Measurements from ENCODE around the gene PRKG1. TPM values are rescaled to one million over a fixed set of nuclear protein-coding genes. Genes with fewer than 3 reads are reported as not detected.

Gene PRKG1
- total RNA-seq, 4 donors from 2014 or later = 0.63 to 4.3 (median 2.1) TPM

GRCh38 chr10:51406581-51406980 lies 332.3 kb downstream of the PRKG1 start:
- no peak overlapping the region for H3K4me3 ChIP-seq (ENCODE audit: low read depth, poor library complexity, severe bottlenecking)
- no peak for DNase-seq (ENCODE audit: low spot score in 2 of 2)
- intact Hi-C loops (cut with DNase I; ENCODE audit: low total_unique reads) = no loop called here
- TF ChIP-seq POLR2A (IDR thresholded peaks at IDR 0.05) (no peak), CTCF (IDR thresholded peaks at IDR 0.05) (no peak)
- WGBS, 2 donors = 87 to 96% methylated on average over 6 of the region's 6 CpGs

- WGBS, 2 donors = 71 to 75% methylated on average over 4 of the region's 4 CpGs
- H3K4me3 ChIP-seq (ENCODE audit: low read depth, poor library complexity, severe bottlenecking) = no peak overlapping the region
- intact Hi-C loops (cut with DNase I; ENCODE audit: low total_unique reads) = no loop called here
- TF ChIP-seq CTCF (IDR thresholded peaks at IDR 0.05) = no peak
- TF ChIP-seq POLR2A (IDR thresholded peaks at IDR 0.05) = no peak
- no peak for DNase-seq (ENCODE audit: low spot score in 2 of 2)
These were observed 342.2 kb downstream of the PRKG1 start for GRCh38 chr10:51416494-51416893.

GRCh38 chr10:51419196-51420093 lies 345.2 kb downstream of the PRKG1 start:
- WGBS, 2 donors = 42 to 50% methylated on average over 3 of the region's 3 CpGs

GRCh38 chr10:51421853-51422252 lies 347.6 kb downstream of the PRKG1 start:
- intact Hi-C loops (cut with DNase I; ENCODE audit: low total_unique reads) = no loop called here
- no peak overlapping the region for H3K4me3 ChIP-seq (ENCODE audit: low read depth, poor library complexity, severe bottlenecking)
- DNase-seq (ENCODE audit: low spot score in 2 of 2) = no peak
- TF ChIP-seq POLR2A (IDR thresholded peaks at IDR 0.05) (no peak), CTCF (IDR thresholded peaks at IDR 0.05) (no peak)
- 77 to 82% methylated on average over 1 of the region's 1 CpG for WGBS, 2 donors

More at GRCh38 chr10:51419196-51420093, 345.2 kb downstream of the PRKG1 start:
- no peak for DNase-seq (ENCODE audit: low spot score in 2 of 2)
- intact Hi-C loops (cut with DNase I; ENCODE audit: low total_unique reads) = no loop called here
- TF ChIP-seq POLR2A (IDR thresholded peaks at IDR 0.05) (no peak), CTCF (IDR thresholded peaks at IDR 0.05) (no peak)
- no peak overlapping the region for H3K4me3 ChIP-seq (ENCODE audit: low read depth, poor library complexity, severe bottlenecking)

- 57 to 59% methylated on average over 6 of the region's 6 CpGs for WGBS, 2 donors
- DNase-seq (ENCODE audit: low spot score in 2 of 2) = peak in 1 of 2 donors; percentile 44
- H3K4me3 ChIP-seq (ENCODE audit: low read depth, poor library complexity, severe bottlenecking) = no peak overlapping the region
- TF ChIP-seq POLR2A (IDR thresholded peaks at IDR 0.05) (no peak), CTCF (IDR thresholded peaks at IDR 0.05) (peak in 1 of 3 donors; percentile 13)
- intact Hi-C loops (cut with DNase I; ENCODE audit: low total_unique reads) = no loop called here
These were observed 348.2 kb downstream of the PRKG1 start for GRCh38 chr10:51422311-51423120.
